HG02885 (cell line): ENCODE measurements around the gene FANCB.

Source experiments
- ATAC-seq: cut with Tn5 transposase; IDR thresholded peaks from one replicate; pipeline ENCODE4 v1.9.1; 2021; ENCODE audit warnings: mild to moderate bottlenecking; ENCODE audit not compliant: unreplicated experiment, poor library complexity

Gene FANCB

DNA sequence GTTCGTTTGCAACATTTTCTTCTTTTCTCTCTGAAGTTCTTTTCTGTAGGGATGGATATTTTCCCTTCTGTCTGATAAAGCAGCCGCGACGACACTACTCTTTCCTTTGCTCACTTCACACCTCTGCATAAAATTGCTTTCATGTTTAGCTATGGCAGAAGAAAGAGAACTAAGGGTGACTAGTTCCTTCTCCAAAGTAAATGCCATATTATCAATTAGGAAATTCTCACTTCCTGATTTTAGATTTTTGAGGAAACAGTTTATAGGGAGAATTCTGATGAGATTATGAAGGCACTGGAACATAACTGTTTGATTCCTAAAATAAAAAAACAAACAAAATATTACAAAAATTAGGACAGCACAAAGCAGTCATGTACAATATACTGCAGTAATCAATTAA is 29.2 kb downstream of the FANCB start:
- no peak for ATAC-seq

DNA sequence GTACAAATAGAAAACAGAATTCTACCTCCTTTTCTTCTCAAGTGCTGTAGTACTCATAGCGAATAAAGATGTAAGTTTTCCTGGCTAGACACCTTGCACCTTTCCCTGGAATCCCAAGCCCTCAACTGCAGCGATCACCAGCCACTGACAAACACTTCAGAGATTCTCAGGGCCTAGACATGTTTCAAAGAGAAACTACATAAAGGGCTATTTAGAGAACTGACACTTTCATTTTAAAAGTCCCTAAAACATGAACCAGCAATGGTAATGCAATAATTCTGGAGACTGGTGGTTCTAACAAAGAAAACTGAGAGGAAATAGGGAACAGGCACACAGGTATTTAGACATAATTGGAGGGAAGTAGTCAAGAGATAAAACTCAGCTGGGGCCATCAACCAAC is 35.7 kb downstream of the FANCB start:
- peak; percentile 50 for ATAC-seq

DNA sequence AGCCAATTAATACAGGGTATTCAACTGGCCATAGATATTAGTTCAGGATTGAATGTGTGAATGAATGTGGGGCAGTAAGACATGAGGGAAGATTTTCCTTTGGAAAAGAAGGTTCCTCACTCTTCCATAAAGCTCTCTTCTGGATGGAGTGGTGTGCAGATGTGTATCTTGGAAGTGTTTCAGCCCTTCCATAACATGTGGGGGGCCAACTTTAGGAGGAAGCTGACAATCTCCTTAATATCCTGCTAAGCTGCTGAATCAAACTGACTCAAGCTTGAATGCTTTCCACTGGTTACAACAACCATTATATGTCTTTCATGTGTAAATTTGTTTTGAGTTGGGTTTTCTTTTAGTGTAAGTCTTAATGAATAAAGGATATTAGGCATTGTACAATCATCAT is 40.3 kb downstream of the FANCB start:
- ATAC-seq, result no peak

DNA sequence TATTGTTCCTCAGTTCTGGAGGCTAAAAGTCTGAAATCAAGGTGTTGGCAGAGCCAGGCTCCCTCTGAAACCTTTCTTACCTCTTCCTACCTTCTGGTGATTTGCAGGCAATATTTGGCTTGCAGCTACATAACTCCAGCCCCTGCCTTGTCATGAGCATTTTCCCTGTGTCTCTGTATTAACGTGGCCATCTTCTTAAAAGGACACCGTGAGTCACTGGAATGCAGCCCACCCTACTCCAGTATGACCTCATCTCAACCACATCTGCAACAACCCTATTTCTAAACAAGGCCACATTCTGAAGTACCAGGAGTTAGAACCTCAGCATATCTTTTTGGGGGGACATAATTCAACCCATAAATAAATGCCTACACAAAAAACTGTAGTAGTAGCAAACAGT is 40.7 kb downstream of the FANCB start:
- no peak for ATAC-seq

DNA sequence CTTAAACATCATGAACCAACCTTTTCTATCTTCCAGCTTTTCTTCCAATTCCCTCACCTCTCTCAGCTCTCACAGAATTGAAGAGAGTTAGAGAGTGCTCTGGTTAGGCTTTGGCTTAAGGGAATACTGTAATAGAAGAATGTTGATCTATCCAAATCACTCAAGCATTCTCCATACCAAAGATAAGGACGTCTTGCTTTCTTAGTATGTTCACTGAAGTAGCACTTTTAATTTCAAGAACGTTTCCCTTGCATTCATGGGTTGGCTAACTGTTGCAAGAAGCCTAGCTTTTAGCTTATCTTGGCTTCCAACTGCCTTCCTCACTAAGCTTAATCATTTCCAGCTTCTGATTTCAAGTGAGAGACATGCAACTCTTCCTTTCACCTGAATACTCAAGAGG is 43.2 kb downstream of the FANCB start:
- no peak for ATAC-seq

DNA sequence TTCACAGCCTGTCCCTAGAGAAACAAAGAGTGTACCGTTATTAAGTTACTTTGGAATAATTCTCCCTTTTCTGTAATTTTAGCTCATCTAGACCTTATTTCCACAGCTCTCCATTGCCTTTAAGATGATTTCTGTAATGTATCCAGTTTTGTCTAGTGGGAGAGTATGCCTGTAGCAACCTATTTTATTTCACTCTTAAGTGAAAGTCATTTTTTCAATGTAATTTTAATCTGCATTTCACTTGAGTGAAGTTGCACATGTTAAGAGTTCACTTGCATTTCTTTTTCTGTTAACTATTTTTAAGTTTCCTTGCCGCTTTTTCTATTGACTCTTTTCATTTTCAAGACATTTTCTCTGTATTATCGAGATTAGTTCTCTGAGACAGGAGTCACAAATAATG is 46.5 kb downstream of the FANCB start:
- ATAC-seq, result no peak

DNA sequence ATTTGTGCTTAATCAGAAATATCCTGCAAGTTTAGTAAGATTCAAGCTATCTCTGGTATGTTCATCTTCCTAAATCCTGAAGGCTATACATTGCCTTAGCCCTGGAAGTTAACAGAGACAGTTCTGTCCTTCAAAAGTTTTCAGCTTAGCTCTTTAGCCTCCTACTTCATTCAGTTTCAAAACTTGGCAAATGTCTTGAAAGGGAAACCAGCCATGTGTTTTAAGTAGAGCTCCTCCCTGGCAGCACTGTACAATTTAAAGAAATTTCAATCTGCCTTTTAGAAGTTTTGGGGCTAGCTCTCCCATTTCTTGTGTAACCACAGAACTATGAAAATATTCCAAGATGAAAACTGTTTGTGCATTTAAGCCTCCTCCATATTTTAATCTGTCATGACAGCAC is 47.0 kb downstream of the FANCB start:
- no peak for ATAC-seq

DNA sequence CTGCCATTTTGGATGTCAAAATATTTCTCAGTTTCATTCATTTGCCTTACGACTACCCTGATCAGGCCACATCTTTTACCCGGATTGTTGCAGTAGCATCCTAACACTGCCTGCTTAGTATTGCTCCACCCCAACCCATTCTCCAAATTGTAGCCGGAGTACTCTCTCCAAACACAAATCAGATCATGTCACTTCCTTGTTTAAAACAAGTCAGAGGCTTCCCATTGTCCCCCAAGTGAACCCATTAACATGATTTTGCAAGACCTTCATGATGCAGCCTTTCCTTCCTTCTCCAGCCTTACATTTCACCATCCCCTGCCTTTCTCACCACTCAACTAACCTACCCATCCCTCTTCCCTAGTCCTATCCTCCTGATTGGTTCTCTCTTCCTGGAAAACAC is 53.1 kb downstream of the FANCB start:
- ATAC-seq, result no peak

DNA sequence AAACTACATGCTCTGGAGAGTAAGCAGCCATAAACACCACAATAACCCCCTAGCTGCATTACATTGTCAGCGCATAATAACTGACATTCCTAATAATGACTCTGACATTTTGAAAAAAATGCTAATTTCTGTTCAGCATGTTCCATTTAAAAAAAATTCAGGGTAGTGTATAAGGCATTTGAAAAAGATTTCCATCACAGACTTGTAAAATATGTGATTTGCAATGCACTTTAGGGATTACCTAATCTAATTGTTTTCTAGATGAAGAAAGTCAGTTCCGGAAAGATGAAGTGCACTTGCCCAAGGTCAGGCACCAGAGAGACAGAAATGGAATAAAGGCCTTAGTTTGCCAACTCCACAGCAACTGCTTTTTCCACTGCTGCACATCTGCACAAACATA is 55.3 kb downstream of the FANCB start:
- ATAC-seq, result no peak

DNA sequence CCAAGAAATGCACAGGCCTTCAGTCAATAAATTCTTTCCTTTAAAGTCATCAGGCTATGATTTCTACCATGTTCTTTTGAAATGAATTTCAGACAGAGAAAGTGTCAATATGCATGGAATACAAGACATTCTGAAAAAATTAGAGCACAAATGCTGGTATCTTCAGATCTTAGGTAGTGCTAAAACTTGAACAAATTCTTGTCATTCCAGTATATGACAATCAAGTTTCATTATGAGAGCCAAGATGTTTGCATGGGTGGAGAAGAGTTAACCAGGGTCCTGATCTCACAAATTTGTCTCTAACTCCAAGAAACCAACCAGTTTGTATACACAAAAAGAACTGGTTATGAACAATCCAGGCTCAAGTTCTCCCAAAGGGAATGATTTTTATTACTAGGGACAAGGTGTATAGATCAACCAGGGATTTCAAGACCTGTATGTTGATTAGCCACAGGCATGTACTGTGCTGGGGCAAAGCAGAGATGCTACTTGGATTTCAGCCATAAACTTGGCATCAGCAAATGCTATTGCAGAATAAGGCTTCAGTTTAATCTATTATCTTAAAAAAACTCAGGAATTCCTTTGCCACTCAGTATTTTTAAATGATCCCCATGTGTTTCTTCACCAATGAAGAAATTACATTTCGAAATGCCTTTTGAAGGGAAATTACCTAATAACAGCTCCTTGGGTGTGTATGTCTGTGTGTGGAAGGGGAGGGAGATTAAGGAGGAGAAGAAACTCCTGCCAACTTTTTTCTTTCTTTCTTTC is 69.7 kb downstream of the FANCB start:
- ATAC-seq, result no peak

DNA sequence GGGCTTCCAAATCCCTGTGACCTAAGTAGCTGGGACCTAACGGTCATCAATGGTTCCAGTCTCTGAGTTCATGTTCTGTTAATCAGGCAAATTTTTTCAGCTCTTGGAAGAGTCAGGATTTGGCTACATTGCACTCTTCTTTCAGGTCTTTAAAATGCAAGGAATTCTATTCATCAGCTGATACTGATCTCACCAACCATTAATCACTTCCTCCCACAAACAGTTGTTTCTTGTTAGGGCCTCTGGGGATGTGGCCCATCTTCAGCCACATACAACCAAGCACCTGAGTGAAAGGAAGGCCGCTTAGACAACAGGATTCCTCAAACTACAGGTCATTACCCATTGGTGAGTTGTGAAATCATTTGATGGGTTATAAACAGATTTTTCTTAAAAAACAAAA is 71.7 kb downstream of the FANCB start:
- ATAC-seq, result no peak

DNA sequence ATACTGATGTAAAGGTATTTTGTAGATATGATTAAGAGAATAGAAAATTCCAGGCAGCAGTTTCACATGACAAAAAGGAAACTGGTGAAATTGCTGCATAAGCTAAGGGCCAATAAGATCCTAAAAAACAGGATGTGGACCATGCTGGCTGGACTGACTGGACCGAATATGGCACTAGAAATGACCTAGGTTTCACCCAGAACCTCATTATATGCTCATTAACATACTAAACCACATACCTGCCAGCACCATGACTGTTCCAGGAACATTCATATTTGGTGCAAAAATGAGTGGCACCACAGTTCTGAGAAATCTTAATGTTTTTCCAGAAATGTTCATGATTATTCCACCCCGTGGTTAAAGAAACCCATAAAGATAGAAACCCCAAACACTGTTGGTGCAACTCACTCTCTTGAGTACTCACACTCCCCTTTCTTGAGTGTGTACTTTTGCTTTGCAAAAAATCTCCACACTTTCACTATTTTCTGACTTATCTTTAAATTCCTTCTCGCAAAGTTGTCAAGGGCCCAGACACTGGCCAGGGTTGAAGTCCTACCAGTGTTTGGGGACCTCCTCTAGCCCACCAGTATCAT is 74.0 kb downstream of the FANCB start:
- ATAC-seq, result no peak
